Measurements from ENCODE around the gene STK31.
"Not testable (repeated sequence)": the region's sequence is repeated elsewhere in the genome, so short reads cannot be mapped to it uniquely, and the experiment has no call there.

Gene STK31

DNA sequence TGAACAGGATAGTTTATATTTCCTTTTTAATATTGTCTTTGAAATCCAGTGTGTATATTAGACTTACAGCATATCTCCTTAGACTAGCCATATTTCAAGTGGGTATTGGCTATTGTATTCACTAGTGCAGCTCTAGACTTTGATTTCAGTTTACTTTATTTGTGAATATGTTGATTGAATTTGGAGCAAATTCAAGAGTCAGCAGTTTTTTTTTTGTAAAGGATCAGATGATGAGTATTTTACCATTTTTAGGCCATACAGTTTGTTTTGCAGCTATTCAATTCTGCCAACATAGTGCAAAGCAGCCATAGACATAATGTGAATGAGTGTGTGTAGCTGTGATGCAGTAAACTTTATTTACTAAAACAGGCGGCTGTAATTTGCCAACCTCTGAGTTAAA, 4.6 kb downstream of the STK31 start:
- DNase-seq, result no peak

DNA sequence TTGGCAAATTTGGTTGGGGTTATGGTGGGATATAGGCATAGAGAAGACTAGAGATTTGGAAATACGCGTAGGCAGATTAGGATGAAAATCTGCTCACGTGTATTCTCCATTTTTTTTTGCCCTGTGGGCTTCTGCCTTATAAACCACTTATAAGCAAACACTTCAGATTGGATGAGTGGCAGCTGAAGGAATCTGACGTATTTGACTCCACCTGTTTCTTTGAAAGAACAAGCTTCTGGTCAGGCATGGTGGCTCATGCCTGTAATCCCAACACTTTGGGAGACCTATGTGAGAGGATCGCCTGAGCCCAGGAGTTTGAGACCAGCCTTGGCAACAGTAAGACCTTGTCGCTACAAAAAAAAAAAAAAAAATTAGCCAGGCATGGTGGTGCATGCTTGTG, 5.1 kb downstream of the STK31 start:
- DNase-seq, result no peak

DNA sequence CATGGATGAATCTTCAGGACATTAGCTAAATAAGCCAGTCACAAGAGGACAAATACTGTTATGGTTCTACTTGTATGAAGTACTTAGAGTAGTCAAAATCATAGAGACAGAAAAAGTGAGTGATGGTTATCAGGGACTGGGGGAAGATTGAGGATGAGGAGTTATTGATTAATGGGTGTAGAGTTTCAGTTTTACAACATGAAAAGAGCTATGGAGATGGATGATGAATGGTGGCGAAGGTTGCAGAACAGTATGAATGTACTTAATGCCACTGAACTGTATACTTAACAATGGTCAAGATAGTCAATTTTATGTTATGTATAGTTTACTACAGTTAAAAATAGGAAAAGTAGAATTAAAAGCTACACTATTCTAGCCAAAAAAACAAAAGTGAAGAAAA, 7.8 kb downstream of the STK31 start:
- DNase-seq, result no peak

DNA sequence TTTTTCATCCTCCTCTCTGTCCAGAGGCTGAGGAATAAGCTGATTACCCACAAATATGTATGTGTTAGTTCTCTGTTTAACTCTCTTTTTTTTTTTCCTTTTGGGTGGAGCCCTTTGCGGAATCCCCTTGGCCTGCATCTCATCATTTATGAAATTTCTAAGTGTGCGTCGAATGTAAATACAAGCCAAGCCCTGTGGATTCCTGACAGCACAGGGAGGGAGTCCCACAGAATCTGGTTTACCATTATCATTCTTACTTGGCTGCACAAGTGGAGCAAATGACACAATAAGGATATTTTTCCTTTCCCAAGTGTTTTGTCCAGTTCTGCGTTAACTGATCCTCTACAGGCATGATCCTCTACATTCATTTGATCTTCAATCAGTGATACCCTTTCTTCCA, 11.4 kb downstream of the STK31 start:
- DNase-seq, result no peak

DNA sequence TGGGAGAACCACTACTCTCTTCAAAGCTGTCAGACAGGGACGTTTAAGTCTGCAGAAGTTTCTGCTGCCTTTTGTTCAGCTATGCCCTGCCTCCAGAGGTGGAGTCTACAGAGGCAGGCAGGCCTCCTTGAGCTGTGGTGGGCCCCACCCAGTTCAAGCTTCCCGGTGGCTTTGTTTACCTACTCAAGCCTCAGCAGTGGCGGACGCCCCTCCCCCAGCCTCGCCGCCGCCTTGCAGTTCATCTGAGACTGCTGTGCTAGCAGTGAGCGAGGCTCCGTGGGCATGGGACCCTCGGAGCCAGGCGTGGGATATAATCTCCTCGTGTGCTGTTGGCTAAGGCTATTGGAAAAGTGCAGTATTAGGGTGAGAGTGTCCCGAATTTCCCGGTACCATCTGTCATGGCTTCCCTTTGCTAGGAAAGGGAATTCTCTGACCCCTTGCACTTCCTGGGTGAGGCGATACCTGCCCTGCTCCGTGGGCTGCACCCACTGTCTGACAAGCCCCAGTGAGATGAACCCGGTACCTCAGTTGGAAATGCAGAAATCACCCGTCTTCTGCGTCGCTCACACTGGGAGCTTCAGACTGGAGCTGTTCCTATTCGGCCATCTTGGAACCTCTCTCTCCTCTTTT, 12.7 kb downstream of the STK31 start:
- not testable (repeated sequence) for DNase-seq

DNA sequence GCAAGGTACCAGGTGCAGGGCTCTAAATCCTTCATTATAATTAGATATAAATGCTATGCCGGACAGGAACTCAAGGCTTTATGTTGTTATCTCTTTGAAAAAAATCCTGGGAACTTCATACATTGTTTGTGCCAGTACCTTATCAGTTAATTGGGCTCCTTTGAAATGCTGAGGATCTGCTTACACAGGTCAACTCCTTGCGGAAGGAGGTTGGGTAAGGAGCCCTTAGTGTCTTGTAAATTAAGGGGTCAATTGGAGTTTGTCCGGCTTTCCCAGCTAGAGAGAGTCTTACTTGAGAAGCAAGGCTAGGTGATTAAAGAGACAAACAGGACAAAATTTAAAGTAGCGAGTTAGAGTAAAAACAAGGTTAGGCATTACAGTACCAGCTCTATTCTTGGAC, 14.1 kb downstream of the STK31 start:
- DNase-seq, result not testable (repeated sequence)

DNA sequence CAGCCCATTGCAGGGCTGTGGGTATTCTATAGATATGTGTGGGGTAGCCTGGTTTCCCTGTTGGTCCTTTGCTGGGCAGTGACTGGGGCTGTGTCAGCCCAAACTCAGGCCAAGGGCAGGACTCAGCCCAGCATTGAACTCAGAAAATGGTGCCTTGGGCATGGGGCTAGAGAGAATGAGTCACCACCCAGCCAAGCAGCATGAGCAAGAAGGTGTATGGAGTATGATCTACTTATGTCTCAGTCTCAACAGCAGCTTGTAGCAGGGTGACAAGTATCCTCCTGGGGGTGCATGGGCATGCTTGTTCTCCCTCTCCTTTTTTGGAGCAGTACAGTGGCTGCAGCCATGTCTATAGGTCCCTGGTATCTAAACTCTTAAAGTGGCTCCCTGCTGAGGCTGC, 32.0 kb downstream of the STK31 start:
- DNase-seq, result no peak

DNA sequence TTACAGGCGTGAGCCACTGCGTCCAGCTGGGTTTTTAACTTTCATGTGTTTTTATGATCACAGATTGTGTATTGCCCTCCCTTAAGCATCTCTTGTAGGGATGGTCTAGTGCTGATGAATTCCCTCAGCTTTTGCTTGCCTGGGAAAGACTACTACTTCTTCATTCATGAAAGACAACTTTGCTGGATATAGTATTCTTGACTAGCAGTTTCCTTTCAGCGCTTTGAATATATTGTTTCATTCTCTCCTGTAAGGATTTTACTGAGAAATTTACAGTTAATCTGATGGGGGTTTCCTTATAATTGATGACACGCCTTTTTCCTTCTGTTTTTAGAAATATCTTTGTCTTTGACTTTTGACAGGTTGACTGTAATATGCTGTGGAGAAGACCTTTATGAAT, 33.2 kb downstream of the STK31 start:
- DNase-seq, result no peak

DNA sequence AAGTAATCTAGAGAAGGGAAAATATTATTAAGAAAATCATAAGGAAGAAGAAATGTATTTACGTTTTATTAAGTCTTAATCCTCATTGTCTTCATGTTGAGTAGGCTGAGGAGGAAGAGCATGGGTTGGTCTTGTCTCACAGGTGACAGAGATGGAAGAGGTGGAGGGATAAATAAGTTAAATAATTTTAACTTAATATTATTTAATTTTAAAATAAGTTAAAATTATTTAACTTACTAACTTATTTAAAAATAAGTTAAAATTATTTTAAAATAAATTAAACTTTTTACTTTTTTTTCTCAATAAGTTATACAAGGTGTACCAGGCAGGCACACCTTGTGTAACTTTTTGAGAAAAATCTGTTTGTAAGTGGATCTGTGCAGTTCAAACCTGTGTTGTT, 36.6 kb downstream of the STK31 start:
- DNase-seq, result no peak

DNA sequence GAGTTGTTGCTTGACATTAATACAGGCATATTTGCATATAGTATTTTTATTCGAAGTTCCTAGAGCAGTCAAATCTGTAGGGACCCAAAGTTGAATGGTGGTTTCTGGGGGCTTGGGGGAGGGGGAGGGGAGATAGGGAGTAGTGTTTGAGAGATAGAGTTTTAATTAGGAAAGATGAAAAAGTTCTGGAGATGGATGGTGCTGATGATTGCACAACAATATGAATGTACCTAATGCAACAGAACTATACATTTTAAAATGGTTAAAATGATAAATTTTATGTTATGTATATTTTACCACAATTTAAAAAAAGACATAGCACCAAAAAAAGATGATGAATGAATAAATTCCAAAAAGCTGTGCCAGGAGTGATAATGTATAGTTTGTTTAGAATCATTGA, 41.8 kb downstream of the STK31 start:
- no peak for DNase-seq

DNA sequence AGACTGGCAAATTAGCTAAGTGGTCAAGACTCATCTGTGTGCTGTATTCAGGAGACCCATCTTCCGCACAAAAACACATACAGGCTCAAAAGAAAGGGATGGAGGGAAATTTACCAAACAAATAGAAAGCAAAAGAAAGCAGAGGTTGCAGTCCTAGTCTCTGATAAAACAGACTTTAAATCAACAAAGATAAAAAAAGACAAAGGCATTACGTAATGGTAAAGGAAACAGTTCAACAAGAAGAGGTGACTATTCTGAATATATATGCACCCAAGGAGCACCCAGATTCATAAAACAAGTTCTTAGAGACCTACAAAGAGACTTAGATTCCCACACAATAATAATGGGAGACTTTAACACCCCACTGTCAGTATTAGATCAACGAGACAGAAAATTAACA, 48.8 kb downstream of the STK31 start:
- DNase-seq, result not testable (repeated sequence)

DNA sequence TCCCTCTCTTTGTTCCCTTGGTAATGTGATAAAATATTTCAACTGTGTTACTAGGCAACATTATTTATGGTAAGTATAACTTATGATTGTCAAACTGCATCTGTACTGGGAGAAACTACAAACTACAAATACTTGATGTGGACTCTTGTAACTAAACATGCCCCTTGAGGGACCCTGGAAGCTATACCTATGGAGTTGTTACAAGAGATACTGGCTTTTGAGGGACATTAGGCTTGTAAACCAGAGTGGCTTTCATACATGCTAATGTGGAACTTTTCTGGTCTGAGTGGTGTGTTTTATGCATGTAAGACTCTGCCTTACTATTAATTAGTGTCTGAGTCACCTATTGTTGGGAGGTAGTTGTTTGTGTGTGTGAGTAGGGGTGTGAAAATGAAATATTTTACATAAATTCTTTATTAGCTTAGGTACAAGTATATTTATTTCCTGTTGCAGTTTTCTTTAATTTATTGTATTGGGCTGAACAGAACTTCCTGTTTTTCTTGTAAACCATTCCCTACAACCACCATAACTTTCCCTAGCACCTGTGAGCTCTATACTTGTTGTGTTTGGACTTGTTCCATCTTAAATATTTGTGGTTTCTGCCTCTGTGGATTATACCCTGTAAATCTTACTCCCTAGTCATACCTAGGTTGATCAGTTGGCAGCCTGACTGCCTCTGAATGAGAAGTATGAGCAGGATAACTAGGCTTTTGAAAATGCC, 49.8 kb downstream of the STK31 start:
- no peak for DNase-seq

DNA sequence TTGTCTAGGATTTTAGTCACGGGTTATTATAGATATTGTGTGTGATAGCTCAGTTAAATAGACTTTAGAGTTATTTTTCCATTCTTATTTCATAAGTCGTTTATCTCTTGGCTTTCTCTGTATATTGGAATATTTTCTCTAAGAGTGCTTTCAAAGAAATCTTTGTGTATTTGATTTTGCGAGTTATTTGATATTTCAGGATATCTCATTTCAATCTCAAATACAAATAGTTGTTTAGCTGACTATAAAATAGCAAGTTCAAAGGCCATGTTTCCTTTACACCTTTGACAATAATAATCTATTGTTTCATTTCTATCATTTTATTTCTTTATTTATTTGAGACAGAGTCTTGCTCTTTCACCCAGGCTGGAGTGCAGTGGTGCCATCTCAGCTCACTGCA, 55.9 kb downstream of the STK31 start:
- DNase-seq, result no peak

DNA sequence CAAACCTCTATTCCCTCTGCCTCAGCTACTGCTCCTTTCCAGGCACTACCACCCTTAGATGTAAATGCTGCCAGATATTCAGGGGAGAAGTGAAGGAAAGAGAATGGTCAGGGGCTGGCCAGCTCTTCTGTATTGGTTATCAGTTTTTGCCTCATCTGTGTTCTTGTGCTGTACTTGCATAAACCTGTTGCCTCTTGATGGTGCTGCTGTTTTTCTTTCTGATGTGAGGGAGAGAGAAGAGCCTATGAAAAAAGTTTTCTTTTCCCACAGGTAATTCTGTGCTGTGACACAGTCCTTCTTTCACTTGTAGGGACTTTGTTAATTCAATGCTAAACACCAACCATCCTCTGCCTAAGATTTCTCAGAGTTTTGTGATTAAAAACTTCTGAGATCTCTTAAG, 57.5 kb downstream of the STK31 start:
- DNase-seq, result no peak

DNA sequence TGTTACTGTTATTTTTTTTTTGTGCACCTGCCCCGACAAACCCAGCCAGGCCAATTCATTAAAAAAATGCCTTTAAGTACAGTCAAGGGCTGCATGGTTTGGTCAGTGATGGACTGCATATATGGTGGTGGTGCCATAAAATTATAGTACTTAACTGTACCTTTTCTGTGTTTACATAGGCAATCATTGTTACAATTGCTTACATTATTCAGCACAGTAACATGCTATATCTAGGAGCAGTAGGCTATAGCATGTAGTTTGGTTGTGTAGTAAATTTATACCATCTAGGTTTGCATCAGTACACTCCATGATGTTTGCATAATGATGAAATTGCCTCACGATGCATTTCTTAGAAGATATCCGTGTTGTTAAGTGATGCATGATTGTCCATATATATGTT, 58.0 kb downstream of the STK31 start:
- no peak for DNase-seq

DNA sequence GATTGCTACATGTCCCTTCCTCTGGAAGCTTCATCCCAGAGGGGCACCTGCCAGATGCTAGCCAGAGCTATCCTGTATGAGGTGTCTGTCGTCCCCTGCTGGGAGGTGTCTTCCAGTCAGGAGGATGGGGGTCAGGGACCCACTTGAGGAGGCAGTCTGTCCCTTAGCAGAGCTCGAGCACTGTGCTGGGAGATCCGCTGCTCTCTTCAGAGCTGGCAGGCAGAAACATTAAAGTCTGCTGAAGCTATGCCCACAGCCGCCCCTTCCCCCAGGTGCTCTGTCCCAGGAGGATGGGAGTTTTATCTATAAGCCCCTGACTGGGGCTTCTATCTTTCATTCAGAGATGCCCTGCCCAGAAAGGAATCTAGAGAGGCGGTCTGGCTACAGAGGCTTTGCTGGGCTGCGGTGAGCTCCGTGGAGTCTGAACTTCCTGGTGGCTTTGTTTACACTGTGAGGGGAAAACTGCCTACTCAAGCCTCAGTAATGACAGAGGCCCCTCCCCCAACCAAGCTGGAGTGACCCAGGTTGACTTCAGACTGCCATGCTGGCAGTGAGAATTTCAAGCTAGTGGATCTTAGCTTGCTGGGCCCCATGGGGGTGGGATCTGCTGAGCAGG, 69.3 kb downstream of the STK31 start:
- DNase-seq, result not testable (repeated sequence)

DNA sequence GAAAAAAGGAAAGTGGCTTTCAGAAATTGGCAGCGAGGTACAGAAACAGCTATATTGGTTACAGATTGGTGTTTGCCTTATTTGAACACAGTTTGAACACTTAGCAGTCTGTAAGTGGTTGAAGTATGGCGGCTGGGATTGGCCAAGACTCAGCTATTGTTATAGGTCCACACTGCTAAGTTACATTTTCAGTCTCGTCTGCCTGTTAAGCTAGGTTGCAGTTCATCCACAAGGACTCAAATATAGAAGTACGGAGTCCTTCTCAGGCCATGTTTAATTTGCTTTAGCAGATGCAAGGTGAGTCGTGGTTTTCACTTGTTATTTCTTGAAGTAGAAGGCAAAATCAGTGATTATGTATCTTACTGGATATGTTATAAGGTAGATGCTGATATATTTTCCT, 73.1 kb downstream of the STK31 start:
- no peak for DNase-seq

DNA sequence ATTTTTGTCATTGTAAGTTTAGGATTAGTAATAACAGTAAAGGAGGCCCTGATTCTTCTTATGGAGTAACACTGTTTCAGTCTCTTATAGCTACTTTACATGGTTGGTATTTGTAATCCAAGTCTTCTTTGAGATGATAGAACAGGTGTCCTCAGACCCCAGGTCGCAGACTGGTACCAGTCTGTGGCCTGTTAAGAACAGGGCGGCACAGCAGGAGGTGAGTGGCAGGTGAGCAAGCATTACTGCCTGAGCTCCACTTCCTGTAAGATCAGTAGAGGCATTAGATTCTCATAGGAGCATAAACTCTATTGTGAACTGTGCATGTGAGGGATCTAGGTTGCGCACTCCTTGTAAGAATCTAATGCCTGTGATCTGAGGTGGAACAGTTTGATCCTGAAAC, 77.3 kb downstream of the STK31 start:
- no peak for DNase-seq

DNA sequence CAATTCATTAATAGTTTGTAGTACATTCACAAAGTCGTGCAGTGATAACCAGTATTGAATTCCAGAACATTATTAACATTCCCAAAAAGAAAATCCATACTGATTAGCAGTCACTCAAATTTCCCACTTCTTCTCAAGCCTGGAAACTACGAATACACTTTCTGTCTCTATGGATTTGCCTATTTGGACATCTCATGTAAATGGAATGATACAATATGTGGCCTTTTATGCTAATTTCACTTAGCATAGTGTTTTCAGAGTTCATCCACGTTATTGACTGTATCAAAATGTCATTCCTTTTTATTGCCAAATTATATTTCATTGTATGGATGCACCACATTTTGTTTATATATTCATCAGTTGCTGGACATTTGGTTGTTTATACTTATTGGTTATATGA, 78.8 kb downstream of the STK31 start:
- DNase-seq, result no peak

DNA sequence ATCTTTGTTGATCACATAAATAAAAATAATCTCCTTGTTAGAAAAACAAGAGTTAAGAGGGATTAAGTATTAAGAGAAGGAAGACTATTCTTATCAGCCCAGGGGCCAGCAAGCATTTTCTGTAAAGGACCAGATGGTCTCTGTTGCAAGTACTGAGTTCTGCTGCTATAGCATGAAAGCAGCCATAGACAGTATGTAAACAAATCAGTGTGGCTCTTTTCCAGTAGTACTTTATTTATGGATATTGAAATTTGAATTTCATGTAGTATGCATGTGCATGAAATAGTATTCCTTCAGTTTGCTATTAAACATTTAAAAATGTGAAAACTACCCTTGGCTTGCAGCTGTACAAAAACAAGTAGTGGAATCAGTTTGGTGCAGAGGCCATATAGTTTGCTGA, 81.7 kb downstream of the STK31 start:
- DNase-seq, result no peak

DNA sequence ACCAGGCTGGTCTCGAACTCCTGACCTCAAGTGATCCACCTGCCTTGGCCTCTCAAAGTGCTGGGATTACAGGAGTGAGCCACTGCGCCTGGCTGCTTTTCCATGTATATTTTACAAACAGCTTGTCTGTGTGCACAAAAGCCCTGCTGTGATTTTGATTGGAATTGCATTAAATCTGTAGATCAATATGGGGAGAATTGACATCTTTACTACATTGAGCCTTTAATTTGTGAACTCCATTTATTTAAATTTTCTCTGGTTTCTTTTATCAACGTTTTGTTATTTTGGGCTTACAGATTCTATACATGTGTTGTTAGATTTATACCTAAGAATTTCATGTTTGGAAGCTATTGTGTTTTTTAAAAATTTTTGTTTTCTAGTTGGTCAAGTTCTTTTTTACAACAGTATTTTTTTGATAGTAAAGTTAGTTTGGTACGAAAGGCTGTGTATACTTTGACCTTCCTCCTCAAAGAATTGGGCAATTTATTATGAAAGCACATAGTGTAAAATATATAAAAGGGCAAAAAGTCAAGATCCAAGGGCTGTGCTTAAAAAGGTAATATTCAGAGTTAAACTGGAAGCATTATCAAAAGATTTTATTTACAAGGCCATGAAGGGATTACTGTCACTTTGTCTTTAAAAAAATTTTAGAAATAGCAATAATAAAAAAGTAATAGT, 92.8 kb downstream of the STK31 start:
- DNase-seq, result no peak

DNA sequence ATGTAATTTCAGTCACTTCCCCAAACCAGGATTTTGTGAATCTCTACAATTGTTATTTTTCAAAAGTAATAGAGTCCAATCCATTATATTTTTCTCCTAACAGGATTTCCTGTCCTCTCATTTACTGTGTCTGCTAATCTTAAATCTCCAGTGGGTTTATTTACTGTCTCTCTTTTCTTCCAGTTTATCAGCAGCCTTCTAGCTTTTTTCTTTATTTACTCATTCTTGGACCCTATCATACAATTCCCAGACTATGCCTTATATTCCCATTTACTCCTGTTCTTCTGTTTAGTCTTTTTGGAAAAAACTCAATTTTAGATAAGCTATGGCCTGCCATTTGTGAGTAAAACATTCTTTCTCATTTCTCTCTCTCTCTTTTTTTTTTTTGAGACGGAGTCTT, 94.7 kb downstream of the STK31 start:
- DNase-seq, result no peak

DNA sequence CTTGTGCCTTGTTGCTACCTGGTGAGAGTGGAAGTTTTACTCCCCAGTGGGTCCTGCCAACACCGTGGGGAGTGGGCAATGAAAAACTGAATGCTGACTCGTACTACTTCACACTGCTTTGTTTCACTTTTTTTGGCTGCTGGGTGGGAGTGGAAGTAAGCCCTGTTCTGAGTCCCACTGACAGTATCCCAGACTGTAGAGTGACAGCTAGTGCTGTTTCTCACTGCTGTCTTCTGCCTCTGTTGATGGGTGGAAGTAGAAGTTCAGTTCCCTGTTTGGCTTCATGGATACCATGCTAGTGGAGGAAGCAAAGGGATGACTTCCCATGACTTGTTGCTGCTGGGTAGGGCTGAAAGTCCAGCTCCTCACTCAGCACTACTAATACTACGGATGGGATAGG, 98.4 kb downstream of the STK31 start:
- no peak for DNase-seq

DNA sequence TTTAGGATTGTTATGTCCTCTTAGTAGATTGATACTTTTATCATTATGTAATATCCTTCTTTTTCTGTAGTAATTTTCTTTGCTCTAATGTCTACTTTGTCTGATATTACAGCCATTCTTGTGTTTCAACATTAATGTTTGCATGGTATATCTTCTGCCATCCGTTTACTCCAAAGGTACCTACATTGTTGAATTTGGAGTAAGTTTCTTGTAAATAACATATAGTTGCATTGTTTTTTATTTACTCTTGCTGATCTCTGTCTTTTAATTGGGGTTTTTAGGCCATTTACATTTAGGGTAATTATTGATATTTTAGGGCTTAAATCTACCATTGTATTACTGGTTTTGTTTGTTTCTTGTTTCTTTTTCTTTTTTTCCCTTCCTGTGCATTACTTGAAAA, 100.1 kb downstream of the STK31 start:
- no peak for DNase-seq
